Gastrocnemius medialis (tissue), 4 donors: ENCODE results near the gene CPED1. TPM values are rescaled to one million over a fixed set of nuclear protein-coding genes. Genes with fewer than 3 reads are reported as not detected.

Experiments used
- ATAC-seq, 2 donors: fragments of 150-250 bp; one replicate each; pipeline ENCODE4 v1.9.1; 2016
- DNase-seq, 2 donors: peaks; one replicate each; pipeline ENCODE4 v3.0.0-alpha.2; 2019
- H3K27ac ChIP-seq, 4 donors: fragments of 200-600 bp; sonication (generic); 1 replicate in 1 of 4; 2 replicates in 3 of 4; pipeline ENCODE4 v1.5.1; 2016 to 2018; ENCODE audit warnings: mild to moderate bottlenecking in 2 of 4, moderate library complexity in 1 of 4
- H3K27me3 ChIP-seq, 3 donors: fragments of 200-600 bp; sonication (generic) in 2 of 3; 1 replicate in 1 of 3; 2 replicates in 2 of 3; pipeline versions ENCODE4 v1.5.1 to v1.6.0; 2016 to 2019; ENCODE audit warnings: mild to moderate bottlenecking in 1 of 3, moderate library complexity in 1 of 3
- H3K36me3 ChIP-seq, 2 donors: fragments of 200-600 bp; sonication (generic) in 1 of 2; one replicate each; pipeline ENCODE4 v1.5.1; 2017 to 2018
- H3K4me1 ChIP-seq, 2 donors: fragments of 200-600 bp; sonication (generic) in 1 of 2; one replicate each; pipeline ENCODE4 v1.5.1; 2016 to 2017; ENCODE audit warnings: mild to moderate bottlenecking in 2 of 2
- H3K4me3 ChIP-seq, 4 donors: fragments of 200-600 bp; sonication (generic) in 3 of 4; 1 replicate in 1 of 4; 2 replicates in 3 of 4; pipeline ENCODE4 v1.5.1; 2016 to 2019; ENCODE audit warnings: mild to moderate bottlenecking in 2 of 4
- H3K9me3 ChIP-seq, 3 donors: fragments of 200-600 bp; sonication (generic) in 2 of 3; 1 replicate in 1 of 3; 2 replicates in 2 of 3; pipeline ENCODE4 v1.5.1; 2016 to 2019
- POLR2A ChIP-seq, 2 donors: fragments of 450-650 bp; IDR thresholded peaks; one replicate each; pipeline ENCODE4 v1.6.1; 2017; ENCODE audit warnings: antibody characterized with exemption in 2 of 2, mild to moderate bottlenecking in 2 of 2, moderate library complexity in 2 of 2
- in situ Hi-C, 4 donors: fragments of 200-750 bp; cut with MboI; loops; one replicate each; pipeline versions ENCODE4 v1.15.0 to v1.8.0; 2017; ENCODE audit warnings: low sequenced_read_pairs in 4 of 4
- intact Hi-C: fragments of 100-400 bp; cut with DNase I; formaldehyde crosslinking; loops from one replicate; pipeline ENCODE4 v1.15.1; 2023; ENCODE audit warnings: low total_unique reads
- total RNA-seq, 4 donors: library from RNA; depleted of rRNA; stranded (reverse); fragments of >200 nt; gene quantifications; one replicate each; pipeline versions ENCODE4 v1.1.0 to v1.2.3, GENCODE V29; 2016
- TF ChIP-seq, protein P1 (sequence below), 5 experiments: fragments of 450-650 bp in 3 of 5; fragments of 200-600 bp in 2 of 5; sonication (generic) in 2 of 5; IDR thresholded peaks in 4 of 5; conservative IDR thresholded peaks in 1 of 5; 1 replicate in 4 of 5; 2 replicates in 1 of 5; pipeline ENCODE4 v1.5.1; 2016 to 2019; ENCODE audit warnings: antibody characterized with exemption in 5 of 5, mild to moderate bottlenecking in 3 of 5, moderate library complexity in 3 of 5

The CPED1 gene
- total RNA-seq, 4 donors from 2014 or later, result 4.8 to 35.5 (median 34.1) TPM

DNA sequence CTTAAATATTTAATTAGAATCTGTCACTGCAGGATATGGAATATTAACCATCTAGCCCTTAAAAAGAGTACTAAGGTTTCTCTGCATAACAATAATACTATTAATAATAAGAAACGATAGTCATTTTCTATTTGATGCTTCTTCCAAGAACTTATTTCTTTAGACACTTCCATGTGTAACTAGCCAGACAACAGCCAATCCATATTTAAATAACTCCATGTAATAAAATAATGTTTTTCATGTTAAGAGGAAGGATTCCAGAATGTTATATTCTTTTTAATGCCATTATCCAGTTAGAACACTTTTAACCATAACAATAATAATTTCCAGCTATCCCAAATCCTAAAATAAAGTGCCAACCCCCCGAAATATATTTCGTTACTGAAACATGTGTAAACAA lies 170.2 kb downstream of the CPED1 start:
- TF ChIP-seq POLR2A (IDR thresholded peaks at IDR 0.05), result no peak
- TF ChIP-seq, protein P1, sequence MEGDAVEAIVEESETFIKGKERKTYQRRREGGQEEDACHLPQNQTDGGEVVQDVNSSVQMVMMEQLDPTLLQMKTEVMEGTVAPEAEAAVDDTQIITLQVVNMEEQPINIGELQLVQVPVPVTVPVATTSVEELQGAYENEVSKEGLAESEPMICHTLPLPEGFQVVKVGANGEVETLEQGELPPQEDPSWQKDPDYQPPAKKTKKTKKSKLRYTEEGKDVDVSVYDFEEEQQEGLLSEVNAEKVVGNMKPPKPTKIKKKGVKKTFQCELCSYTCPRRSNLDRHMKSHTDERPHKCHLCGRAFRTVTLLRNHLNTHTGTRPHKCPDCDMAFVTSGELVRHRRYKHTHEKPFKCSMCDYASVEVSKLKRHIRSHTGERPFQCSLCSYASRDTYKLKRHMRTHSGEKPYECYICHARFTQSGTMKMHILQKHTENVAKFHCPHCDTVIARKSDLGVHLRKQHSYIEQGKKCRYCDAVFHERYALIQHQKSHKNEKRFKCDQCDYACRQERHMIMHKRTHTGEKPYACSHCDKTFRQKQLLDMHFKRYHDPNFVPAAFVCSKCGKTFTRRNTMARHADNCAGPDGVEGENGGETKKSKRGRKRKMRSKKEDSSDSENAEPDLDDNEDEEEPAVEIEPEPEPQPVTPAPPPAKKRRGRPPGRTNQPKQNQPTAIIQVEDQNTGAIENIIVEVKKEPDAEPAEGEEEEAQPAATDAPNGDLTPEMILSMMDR (IDR thresholded peaks at IDR 0.05 in 4 of 5, conservative IDR thresholded peaks at IDR 0.05 in 1 of 5), result no peak
- ATAC-seq (no peak), DNase-seq (no peak)
- H3K4me3 ChIP-seq, result no peak overlapping the region
- H3K36me3 ChIP-seq, result peaks cover 0 to 5% of the 10 kb centered on the region in 2 donors
- in situ Hi-C loops, result no loop called here
- H3K27ac ChIP-seq, result no peak overlapping the region
- intact Hi-C loops, result no loop called here
- no peaks in the 10 kb centered on the region for H3K4me1 ChIP-seq
- H3K27me3 ChIP-seq, result no peaks in the 10 kb centered on the region
- no peaks in the 10 kb centered on the region for H3K9me3 ChIP-seq

DNA sequence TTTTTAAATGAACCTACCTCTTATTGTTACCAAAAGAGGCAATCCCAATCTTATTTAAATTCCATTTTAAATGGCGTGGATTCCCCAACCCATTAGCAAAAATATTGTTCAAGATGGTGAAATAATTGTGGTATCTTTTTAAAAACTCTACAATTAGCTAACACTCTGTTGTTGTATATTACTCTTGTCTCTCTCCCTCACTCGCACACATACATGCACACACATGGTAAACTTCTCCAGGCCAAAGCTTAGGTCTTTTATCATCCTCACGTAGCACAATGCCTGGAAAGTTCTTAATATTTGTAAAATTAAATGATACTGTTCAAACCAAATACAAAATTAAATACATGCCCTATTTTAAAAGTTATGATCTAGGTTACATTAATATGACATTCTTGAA lies 171.0 kb downstream of the CPED1 start:
- H3K27ac ChIP-seq, result no peak overlapping the region
- TF ChIP-seq, protein P1 (IDR thresholded peaks at IDR 0.05 in 4 of 5, conservative IDR thresholded peaks at IDR 0.05 in 1 of 5), result no peak
- no peak for TF ChIP-seq POLR2A (IDR thresholded peaks at IDR 0.05)
- intact Hi-C loops, result no loop called here
- H3K9me3 ChIP-seq, result no peaks in the 10 kb centered on the region
- no peak for DNase-seq
- no peak for ATAC-seq
- no peaks in the 10 kb centered on the region for H3K27me3 ChIP-seq
- no peaks in the 10 kb centered on the region for H3K36me3 ChIP-seq
- in situ Hi-C loops, result no loop called here
- H3K4me3 ChIP-seq, result no peak overlapping the region
- H3K4me1 ChIP-seq, result peaks cover 0 to 5% of the 10 kb centered on the region in 2 donors

DNA sequence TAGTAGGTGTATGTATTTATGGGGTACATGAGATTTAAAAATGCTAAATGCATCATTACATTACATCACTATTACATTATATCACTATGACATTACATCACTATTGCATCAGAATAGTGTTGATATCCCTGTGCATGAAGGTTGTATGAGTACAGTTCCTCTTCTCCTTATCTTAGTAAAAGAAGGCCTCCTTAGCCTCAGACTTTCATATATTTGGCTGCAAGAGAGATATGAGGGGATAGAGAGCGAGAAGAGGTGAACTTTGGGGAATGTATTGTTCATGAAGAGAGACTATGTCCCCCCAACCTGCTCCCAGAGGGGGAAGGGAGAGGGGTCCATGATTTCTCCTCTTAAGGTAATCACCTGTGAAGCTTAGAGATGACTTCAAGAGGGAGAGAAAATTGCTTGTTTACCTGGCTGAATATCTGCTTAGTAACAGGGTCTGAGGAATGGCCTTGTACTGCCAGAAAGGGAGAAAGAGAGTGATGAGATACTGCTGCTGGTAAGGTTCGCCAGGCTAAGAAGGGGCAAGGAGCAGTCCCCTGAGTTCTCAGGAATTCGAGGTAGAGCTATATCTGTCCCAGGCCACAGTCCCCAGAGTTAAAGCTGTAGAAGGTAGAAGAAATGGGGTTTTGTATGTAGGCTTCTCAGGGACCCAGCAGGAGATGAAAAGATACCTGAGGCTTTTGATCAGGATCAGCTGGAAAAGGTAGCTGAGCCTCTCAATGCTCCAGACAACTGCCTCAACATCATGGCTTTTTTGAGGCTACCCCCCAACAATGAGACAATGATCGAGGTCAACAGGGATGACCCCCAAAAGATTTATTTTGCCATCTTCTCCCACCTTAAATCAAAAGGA lies 171.9 kb downstream of the CPED1 start:
- ATAC-seq (no peak), DNase-seq (no peak)
- peaks cover 0 to 14% of the 10 kb centered on the region in 2 donors for H3K4me1 ChIP-seq
- intact Hi-C loops, result no loop called here
- no peaks in the 10 kb centered on the region for H3K36me3 ChIP-seq
- TF ChIP-seq, protein P1 (IDR thresholded peaks at IDR 0.05 in 4 of 5, conservative IDR thresholded peaks at IDR 0.05 in 1 of 5), result no peak
- no peak for TF ChIP-seq POLR2A (IDR thresholded peaks at IDR 0.05)
- no peak overlapping the region for H3K4me3 ChIP-seq
- no peaks in the 10 kb centered on the region for H3K9me3 ChIP-seq
- peak overlapping the region in 1 of 4 donors; percentile 7 for H3K27ac ChIP-seq
- H3K27me3 ChIP-seq, result no peaks in the 10 kb centered on the region
- in situ Hi-C loops, result no loop called here

DNA sequence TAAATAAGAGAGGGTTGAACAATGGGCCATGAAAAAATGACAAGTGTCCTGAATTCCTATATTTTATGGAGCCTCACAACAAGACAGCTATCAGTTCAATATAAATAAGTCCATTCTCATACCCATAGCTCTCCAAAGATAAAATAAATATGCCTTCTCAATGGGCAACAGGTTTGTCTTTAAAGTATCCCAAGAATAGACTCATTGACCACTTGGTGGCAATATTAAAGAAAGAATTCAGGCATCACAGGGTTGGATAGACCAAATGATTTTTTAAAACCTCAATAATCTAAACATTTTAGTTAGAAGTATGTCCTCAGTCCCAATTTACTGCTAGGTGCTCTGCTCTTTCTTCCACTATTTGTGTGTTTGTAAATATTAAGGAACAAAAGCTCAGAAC lies 175.2 kb downstream of the CPED1 start:
- no peak for DNase-seq
- no peaks in the 10 kb centered on the region for H3K36me3 ChIP-seq
- in situ Hi-C loops, result no loop called here

More for the DNA sequence above, 175.2 kb downstream of the CPED1 start:
- H3K9me3 ChIP-seq, result no peaks in the 10 kb centered on the region
- H3K4me3 ChIP-seq, result no peak overlapping the region
- ATAC-seq, result no peak
- intact Hi-C loops, result no loop called here
- H3K4me1 ChIP-seq, result peaks cover 0 to 21% of the 10 kb centered on the region in 2 donors
- H3K27me3 ChIP-seq, result no peaks in the 10 kb centered on the region
- TF ChIP-seq, protein P1 (IDR thresholded peaks at IDR 0.05 in 4 of 5, conservative IDR thresholded peaks at IDR 0.05 in 1 of 5), result no peak
- no peak for TF ChIP-seq POLR2A (IDR thresholded peaks at IDR 0.05)
- H3K27ac ChIP-seq, result peak overlapping the region in 1 of 4 donors; percentile 4
